Islet precursor cell (in vitro differentiated cells): ENCODE measurements around the gene VMP1.
"Not testable (repeated sequence)": the region's sequence is repeated elsewhere in the genome, so short reads cannot be mapped to it uniquely, and the experiment has no call there.

Experiments
- DNase-seq: peaks from one replicate; pipeline ENCODE4 v3.0.0-alpha.2; 2018

The VMP1 gene

GRCh38 chr17:59842901-59843652 lies 135.6 kb downstream of the VMP1 start:
- DNase-seq = peak; percentile 93

- DNase-seq = no peak
Measured at GRCh38 chr17:59844884-59845594, 137.6 kb downstream of the VMP1 start.

DNA sequence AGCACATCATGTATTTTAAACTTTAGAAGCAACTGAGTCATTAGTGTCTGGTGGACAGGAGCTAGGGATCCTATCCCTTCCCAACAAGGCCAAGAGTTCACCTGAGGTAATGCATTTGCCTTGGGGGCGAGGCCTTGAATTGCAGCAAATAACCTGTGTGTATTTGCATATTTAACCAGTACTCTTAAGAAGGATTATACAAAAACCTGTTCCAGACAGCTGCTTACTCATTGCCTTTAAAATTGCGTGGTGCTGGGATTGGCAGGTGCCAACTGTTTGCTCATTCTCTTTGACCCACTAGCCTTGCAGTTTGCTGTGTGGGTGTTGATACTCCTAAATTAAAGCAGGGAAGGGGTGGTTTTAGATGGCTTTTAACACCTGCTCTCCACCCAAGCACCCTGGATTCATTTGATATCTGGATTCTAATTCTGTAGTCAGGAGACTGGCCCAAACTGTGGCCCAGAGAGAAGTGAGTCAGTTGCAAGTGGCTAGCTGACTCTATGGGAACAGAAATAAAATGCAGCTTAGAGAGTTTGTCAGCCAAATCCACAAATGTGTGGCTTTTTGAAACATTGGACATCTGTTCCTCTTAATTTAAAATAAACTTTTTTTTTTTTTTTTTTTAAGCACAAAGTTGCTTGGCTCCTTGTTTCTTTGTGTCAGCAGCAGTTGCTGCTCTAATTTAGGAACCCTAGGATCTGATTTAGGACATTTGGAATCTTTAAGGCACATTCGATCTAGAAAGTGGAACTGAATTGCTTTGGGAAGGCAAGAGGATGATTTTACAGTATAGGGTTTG lies 138.3 kb downstream of the VMP1 start:
- peak; percentile 91 for DNase-seq

GRCh38 chr17:59846394-59847165 lies 139.1 kb downstream of the VMP1 start:
- DNase-seq = peak; percentile 79

- no peak for DNase-seq
Measured at GRCh38 chr17:59848385-59848668, 140.9 kb downstream of the VMP1 start.

DNA sequence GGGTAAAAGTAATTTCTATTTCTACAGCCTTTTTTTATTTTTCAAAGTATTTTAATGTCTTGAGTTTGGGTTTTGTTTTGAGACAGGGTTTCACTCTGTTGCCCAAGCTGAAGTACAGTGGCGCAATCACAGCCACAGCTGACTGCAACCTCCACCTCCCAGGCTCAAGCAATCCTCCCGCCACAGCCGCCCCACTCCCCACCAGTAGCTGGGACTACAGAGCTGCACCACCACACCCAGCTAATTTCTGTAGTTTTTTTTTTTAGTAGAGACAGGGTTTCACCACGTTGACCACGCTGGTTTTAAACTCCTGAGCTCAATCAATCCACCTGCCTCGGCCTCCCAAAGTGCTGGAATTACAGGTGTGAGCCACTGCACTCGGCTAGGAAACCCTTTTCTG lies 141.3 kb downstream of the VMP1 start:
- no peak for DNase-seq

- DNase-seq = not testable (repeated sequence)
Measured at GRCh38 chr17:59850311-59850710, 142.9 kb downstream of the VMP1 start.

- no peak for DNase-seq
Measured at GRCh38 chr17:59851439-59852375, 144.3 kb downstream of the VMP1 start.

GRCh38 chr17:59852847-59853167 lies 145.4 kb downstream of the VMP1 start:
- not testable (repeated sequence) for DNase-seq

DNA sequence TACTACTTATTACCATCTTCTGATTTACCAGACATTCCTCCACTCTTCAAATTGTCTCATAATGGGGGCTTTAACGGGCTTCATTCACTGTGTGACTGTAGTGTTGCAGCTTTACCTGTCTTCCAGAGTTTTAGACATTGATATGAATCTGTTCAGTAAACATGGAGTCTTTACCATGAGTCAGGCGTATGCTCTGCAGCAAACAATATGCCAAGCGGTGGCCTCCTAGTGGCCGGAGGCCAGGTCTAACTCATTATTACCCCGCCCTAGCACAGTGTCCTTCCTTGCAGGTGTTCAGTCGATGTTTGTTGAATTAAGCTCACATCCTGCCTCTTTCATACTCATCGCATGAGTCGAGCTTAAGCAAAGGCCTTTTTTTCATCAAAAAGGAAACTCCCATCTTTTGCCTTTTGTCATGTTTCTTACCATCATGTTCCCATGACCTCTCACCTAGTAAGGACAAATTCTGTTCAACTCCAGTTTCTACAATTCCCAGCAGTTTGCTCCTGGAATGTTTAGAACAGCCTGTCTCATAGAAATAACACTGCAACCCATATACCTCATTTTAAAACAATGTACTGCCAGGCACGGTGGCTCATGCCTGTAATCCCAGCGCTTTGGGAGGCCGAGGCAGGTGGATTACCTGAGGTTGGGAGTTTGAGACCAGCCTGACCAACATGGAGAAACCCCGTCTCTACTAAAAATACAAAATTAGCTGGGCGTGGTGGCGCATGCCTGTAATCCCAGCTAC lies 145.9 kb downstream of the VMP1 start:
- peak; percentile 81 for DNase-seq

- not testable (repeated sequence) for DNase-seq
Measured at GRCh38 chr17:59853919-59854729, 146.7 kb downstream of the VMP1 start.

DNA sequence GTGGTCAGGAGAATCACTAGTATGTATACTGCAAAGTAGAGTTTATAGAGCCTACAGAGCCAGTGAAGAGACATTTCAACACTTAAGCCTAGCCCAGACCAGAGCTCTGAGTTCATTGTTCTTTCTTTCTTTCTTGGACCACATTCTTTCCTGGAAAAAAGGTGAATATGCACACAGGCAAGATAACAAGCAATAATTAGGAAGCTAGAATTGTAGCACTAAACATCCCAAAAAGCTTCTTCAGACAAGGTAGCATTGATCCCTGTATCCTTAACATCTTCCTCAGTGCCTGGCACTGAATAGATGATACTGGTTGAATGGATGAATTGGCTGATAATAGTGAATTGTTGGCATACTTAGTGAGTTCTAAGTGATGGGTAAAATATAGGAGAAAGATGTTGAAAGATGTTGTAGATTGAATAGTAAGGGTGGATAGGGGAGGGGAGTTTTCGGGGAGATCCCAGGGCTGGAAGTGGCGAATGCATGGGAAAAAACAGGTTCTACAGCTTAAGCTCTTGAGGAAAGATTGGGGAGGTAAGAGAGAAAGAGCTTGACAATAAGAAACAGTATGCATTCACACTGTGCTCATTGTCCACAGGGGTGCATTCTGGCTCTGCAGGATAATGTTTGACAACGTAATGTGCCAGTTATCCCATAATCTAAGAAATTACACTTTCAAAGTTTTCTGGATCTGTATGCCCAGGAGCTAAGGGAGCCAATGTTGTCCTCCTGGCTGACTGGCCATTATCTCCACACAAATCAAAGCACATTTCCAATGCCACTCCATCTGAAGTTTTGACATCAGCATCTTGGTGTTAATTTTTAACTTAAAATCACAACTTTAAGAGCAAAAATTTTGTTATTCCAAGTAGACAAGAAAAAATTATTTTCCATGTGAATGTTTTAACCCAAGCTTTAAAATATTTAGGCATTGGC lies 149.7 kb downstream of the VMP1 start:
- no peak for DNase-seq

GRCh38 chr17:59858167-59858816 lies 150.8 kb downstream of the VMP1 start:
- no peak for DNase-seq

- no peak for DNase-seq
Measured at GRCh38 chr17:59858932-59859331, 151.5 kb downstream of the VMP1 start.

GRCh38 chr17:59859444-59860025 lies 152.1 kb downstream of the VMP1 start:
- no peak for DNase-seq

DNA sequence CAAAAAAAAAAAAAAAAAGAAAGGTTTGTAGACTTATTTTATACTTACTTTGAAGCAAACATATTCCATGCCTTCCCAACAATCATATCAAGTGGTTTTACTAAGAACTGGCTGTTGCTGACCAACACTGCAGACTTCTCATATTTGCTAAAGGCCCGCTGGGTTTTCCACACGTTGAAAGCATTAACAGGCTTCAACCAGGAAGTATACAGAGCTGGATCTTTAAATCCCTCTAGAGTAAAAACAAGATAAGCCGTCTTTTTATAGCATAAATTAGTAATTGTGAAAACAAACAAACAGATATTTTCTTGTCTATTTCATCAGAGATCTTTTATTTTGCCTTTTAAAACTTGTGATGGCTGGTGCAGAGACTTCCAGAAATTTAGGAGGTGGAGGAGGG lies 156.2 kb downstream of the VMP1 start:
- no peak for DNase-seq

- DNase-seq = no peak
Measured at GRCh38 chr17:59869941-59870218, 162.4 kb downstream of the VMP1 start.

- no peak for DNase-seq
Measured at GRCh38 chr17:59870482-59870881, 163.0 kb downstream of the VMP1 start.

DNA sequence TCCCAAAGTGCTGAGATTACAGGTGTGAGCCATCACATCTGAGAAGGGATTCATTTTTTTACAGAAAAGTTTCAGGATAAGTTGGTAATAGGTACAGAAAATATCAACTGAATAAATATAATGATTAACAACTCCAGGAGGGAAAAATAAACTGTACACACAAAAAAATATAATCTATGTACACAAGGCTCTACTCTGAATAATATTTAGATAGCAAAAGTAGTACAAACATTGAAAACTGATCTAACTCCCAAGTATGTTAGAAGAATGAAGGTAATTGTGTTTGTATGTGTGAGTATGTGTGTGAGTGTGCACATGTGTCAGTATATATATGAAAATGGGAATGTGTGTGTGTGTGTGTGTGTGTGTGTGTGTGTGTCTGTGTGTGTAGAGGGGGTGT lies 164.9 kb downstream of the VMP1 start:
- DNase-seq = no peak
